H9 (cell line): ENCODE measurements around the gene CYP19A1. TPM values are rescaled to one million over a fixed set of nuclear protein-coding genes. Genes with fewer than 3 reads are reported as not detected.

Experiments used
- DNase-seq: peaks from one replicate; pipeline ENCODE4 v3.0.0-alpha.2; 2017
- H2AFZ ChIP-seq: one replicate; pipeline ENCODE4 v1.6.1; 2013; ENCODE audit warnings: mild to moderate bottlenecking, low read length, control low read depth, moderate library complexity
- H2AK5ac ChIP-seq: 2 replicates; pipeline ENCODE4 v1.6.1; 2013; ENCODE audit warnings: low read length, control low read depth, mixed read lengths; ENCODE audit not compliant: insufficient read length
- H2BK120ac ChIP-seq: one replicate; pipeline ENCODE4 v1.6.1; 2013; ENCODE audit warnings: low read depth, mild to moderate bottlenecking, low read length, control low read depth, inconsistent platforms; ENCODE audit not compliant: poor library complexity, severe bottlenecking
- H2BK12ac ChIP-seq: 2 replicates; pipeline ENCODE4 v1.6.1; 2013; ENCODE audit warnings: low read length, control low read depth, mixed read lengths, low read depth; ENCODE audit not compliant: insufficient read length
- H2BK15ac ChIP-seq: 2 replicates; pipeline ENCODE4 v1.6.1; 2013; ENCODE audit warnings: low read depth, low read length, control low read depth
- H2BK20ac ChIP-seq: one replicate; pipeline ENCODE4 v1.6.1; 2013; ENCODE audit warnings: low read depth, mild to moderate bottlenecking, low read length, control low read depth, inconsistent platforms; ENCODE audit not compliant: poor library complexity, severe bottlenecking
- H2BK5ac ChIP-seq: 2 replicates; pipeline ENCODE4 v1.6.1; 2013; ENCODE audit warnings: low read length, control low read depth, mixed read lengths; ENCODE audit not compliant: insufficient read length
- H3K14ac ChIP-seq: 2 replicates; pipeline ENCODE4 v1.6.1; 2013; ENCODE audit warnings: low read length, control low read depth; ENCODE audit not compliant: insufficient read depth
- H3K18ac ChIP-seq: 2 replicates; pipeline ENCODE4 v1.6.1; 2013; ENCODE audit warnings: low read depth, mild to moderate bottlenecking, mixed read lengths, low read length, control low read depth; ENCODE audit not compliant: insufficient read length
- H3K23ac ChIP-seq: 2 replicates; pipeline ENCODE4 v1.6.1; 2013; ENCODE audit warnings: low read length, control low read depth, mixed read lengths, low read depth; ENCODE audit not compliant: insufficient read length
- H3K23me2 ChIP-seq: 2 replicates; pipeline ENCODE4 v1.6.1; 2013; ENCODE audit warnings: low read depth, mild to moderate bottlenecking, mixed read lengths, low read length, control low read depth; ENCODE audit not compliant: insufficient read length, poor library complexity, severe bottlenecking
- H3K27ac ChIP-seq: 2 replicates; pipeline ENCODE4 v1.5.1; 2013; ENCODE audit warnings: low read length, control low read depth, mixed read lengths, low read depth; ENCODE audit not compliant: insufficient read length
- H3K27me3 ChIP-seq: 2 replicates; pipeline ENCODE4 v1.6.1; 2013; ENCODE audit warnings: low read length, control low read depth, inconsistent platforms; ENCODE audit not compliant: insufficient read depth
- H3K4ac ChIP-seq: 2 replicates; pipeline ENCODE4 v1.6.1; 2013; ENCODE audit warnings: low read depth, mild to moderate bottlenecking, control low read depth, inconsistent platforms, low read length, moderate library complexity
- H3K4me1 ChIP-seq: 2 replicates; pipeline ENCODE4 v1.6.1; 2013; ENCODE audit warnings: low read length, control low read depth, inconsistent platforms; ENCODE audit not compliant: insufficient read depth
- H3K4me2 ChIP-seq: 2 replicates; pipeline ENCODE4 v1.6.1; 2013; ENCODE audit warnings: low read length, control low read depth, mixed read lengths; ENCODE audit not compliant: insufficient read length, insufficient read depth
- H3K56ac ChIP-seq: 2 replicates; pipeline ENCODE4 v1.6.1; 2013; ENCODE audit warnings: low read depth, mild to moderate bottlenecking, mixed read lengths, low read length, control low read depth; ENCODE audit not compliant: insufficient read length
- H3K79me1 ChIP-seq: 2 replicates; pipeline ENCODE4 v1.6.1; 2013; ENCODE audit warnings: low read depth, mild to moderate bottlenecking, moderate library complexity, low read length, control low read depth, inconsistent platforms; ENCODE audit not compliant: insufficient read depth, poor library complexity, severe bottlenecking
- H3K79me2 ChIP-seq: 2 replicates; pipeline ENCODE4 v1.6.1; 2013; ENCODE audit warnings: low read length, control low read depth, inconsistent platforms; ENCODE audit not compliant: insufficient read depth
- H3K9ac ChIP-seq: 2 replicates; pipeline ENCODE4 v1.6.1; 2013; ENCODE audit warnings: low read length, control low read depth, mixed read lengths; ENCODE audit not compliant: insufficient read length; ENCODE audit errors: extremely low read depth
- H3K9me3 ChIP-seq: one replicate; pipeline ENCODE4 v1.6.1; 2013; ENCODE audit warnings: low read depth, low read length, inconsistent platforms; ENCODE audit not compliant: control insufficient read depth
- H3T11ph ChIP-seq: one replicate; pipeline ENCODE4 v1.6.1; 2013; ENCODE audit warnings: mild to moderate bottlenecking, low read length, control low read depth, inconsistent platforms
- H4K20me1 ChIP-seq: one replicate; pipeline ENCODE4 v1.6.1; 2013; ENCODE audit not compliant: control insufficient read depth, insufficient read length, insufficient read depth
- H4K5ac ChIP-seq: 2 replicates; pipeline ENCODE4 v1.6.1; 2013; ENCODE audit warnings: low read depth, mild to moderate bottlenecking, mixed read lengths, low read length, control low read depth; ENCODE audit not compliant: insufficient read length
- H4K8ac ChIP-seq: replicated peaks from 2 replicates; pipeline ENCODE4 v1.6.1; 2013; ENCODE audit warnings: low read length, control low read depth, mixed read lengths, low read depth; ENCODE audit not compliant: insufficient read length
- H4K91ac ChIP-seq: 2 replicates; pipeline ENCODE4 v1.6.1; 2013; ENCODE audit warnings: low read depth, mild to moderate bottlenecking, moderate library complexity, mixed read lengths, low read length, control low read depth; ENCODE audit not compliant: insufficient read length
- H3K27ac Mint-ChIP-seq, 3 experiments: 2 replicates in 2 of 3; 3 replicates in 1 of 3; pipeline ENCODE4 v1.8.0; 2020 to 2021; ENCODE audit warnings: mixed read lengths in 3 of 3, mild to moderate bottlenecking in 1 of 3, moderate library complexity in 1 of 3
- H3K27me3 Mint-ChIP-seq: 2 replicates; pipeline ENCODE4 v1.8.0; 2021; ENCODE audit warnings: low read depth, mild to moderate bottlenecking, moderate library complexity, mixed read lengths
- H3K36me3 Mint-ChIP-seq, 3 experiments: 2 replicates in 2 of 3; 3 replicates in 1 of 3; pipeline ENCODE4 v1.8.0; 2020 to 2021; ENCODE audit warnings: low read depth in 3 of 3, mixed read lengths in 3 of 3; ENCODE audit not compliant: insufficient read depth in 1 of 3
- H3K4me1 Mint-ChIP-seq, 2 experiments: 2 replicates each; pipeline ENCODE4 v1.8.0; 2020; ENCODE audit warnings: mixed read lengths in 2 of 2
- H3K4me3 Mint-ChIP-seq, 2 experiments: 2 replicates in 1 of 2; 3 replicates in 1 of 2; pipeline ENCODE4 v1.8.0; 2020 to 2021; ENCODE audit warnings: mild to moderate bottlenecking in 2 of 2, mixed read lengths in 2 of 2, moderate library complexity in 1 of 2
- H3K9me3 Mint-ChIP-seq, 2 experiments: 2 replicates in 1 of 2; 3 replicates in 1 of 2; pipeline ENCODE4 v1.8.0; 2020; ENCODE audit warnings: mild to moderate bottlenecking in 2 of 2, mixed read lengths in 2 of 2, moderate library complexity in 1 of 2
- CTCF ChIP-seq: fragments of 200-600 bp; sonication (generic); conservative IDR thresholded peaks from 3 replicates; pipeline ENCODE4 v1.8.0; 2021; ENCODE audit warnings: antibody characterized with exemption, mild to moderate bottlenecking
- WGBS: extraction: QIAGEN DNeasy Blood & Tissue Kit; methylation state at CpG from one replicate; pipeline ENCODE4 v1.1.7; 2013; ENCODE audit warnings: missing lambda C conversion rate, low lambda C conversion rate, mixed read lengths; ENCODE audit not compliant: insufficient read length; ENCODE audit errors: extremely low coverage; 5-methylcytosine and 5-hydroxymethylcytosine counted together
- total RNA-seq: library from RNA; stranded (reverse); gene quantifications from 2 replicates; pipeline ENCODE4 v1.2.1, GENCODE V29; 2021

The CYP19A1 gene
- total RNA-seq, 1 experiment from 2014 or later = not detected

DNA sequence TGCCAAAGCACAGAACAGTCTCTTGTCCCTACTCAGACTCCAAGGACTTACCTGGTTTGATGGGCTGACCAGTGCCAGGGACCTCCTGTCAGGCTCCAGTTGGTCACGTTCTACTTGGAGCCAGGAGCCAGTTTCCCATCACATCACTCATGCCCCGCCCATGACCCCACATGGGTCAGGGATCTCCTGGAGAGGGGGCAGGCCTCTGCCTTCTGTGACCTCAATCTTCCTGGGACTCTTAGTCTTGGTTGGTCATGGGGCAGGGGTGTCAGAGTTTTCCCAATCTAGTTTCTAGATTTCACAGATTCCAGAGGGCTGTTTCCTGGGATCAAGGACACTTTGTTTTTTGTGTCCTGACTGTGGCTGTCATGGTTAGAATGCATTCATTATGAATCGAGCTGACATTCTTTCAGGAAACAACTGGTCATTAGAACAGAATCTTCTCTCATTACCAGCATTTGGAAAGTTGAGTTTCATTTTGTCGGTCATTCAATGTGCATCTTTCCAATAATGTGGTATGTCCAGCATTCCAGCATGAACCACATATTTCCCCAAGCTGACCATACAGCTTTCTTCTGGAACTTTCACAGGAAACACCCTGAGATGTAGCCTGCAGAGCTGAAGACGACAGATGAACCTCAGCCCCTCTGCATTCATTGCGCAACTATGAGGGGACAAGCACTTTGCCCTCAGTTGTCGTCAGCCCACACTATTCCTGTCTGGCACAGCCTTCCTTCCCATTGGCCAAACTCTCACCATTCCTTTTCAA, 19.8 kb downstream of the CYP19A1 start:
- Histone ChIP-seq H2BK5ac (no peak overlapping the region), H3K79me1 (no peaks in the 10 kb centered on the region)
- WGBS = no CpG with 5 or more reads among the region's 7 CpGs

More for the DNA sequence above, 19.8 kb downstream of the CYP19A1 start:
- no peak overlapping the region for H2BK20ac ChIP-seq
- no peak overlapping the region for H3K27ac Mint-ChIP-seq
- no peak overlapping the region for H3K18ac ChIP-seq
- no peak overlapping the region for H4K91ac ChIP-seq
- no peak overlapping the region for H3K4me2 ChIP-seq
- H4K20me1 ChIP-seq = no peaks in the 10 kb centered on the region
- no peak overlapping the region for H2BK12ac ChIP-seq
- no peak overlapping the region for H3K14ac ChIP-seq
- H3K9me3 Mint-ChIP-seq = no peaks in the 10 kb centered on the region; a peak in 1 of 5 replicates
- H3K27me3 Mint-ChIP-seq = peaks cover 1% of the 10 kb centered on the region; the same call in 1 of the 2 replicates
- no peaks in the 10 kb centered on the region for H3K27me3 ChIP-seq
- H3K4ac ChIP-seq = no peak overlapping the region
- no peaks in the 10 kb centered on the region for H3K23me2 ChIP-seq
- no peak for TF ChIP-seq CTCF
- H3K36me3 Mint-ChIP-seq = no peaks in the 10 kb centered on the region
- H4K8ac ChIP-seq = no peak overlapping the region
- H3K23ac ChIP-seq = no peak overlapping the region
- H2BK15ac ChIP-seq = no peak overlapping the region
- H3K4me1 Mint-ChIP-seq = no peaks in the 10 kb centered on the region
- H3K56ac ChIP-seq = no peak overlapping the region
- H3K4me3 Mint-ChIP-seq = no peak overlapping the region
- no peak overlapping the region for H2AK5ac ChIP-seq
- H3K79me2 ChIP-seq = no peaks in the 10 kb centered on the region
- DNase-seq = no peak
- H2BK120ac ChIP-seq = no peak overlapping the region
- no peak overlapping the region for H3K9ac ChIP-seq
- H3K9me3 ChIP-seq = no peaks in the 10 kb centered on the region
- no peak overlapping the region for H2AFZ ChIP-seq
- no peak overlapping the region for H4K5ac ChIP-seq
- no peak overlapping the region for H3T11ph ChIP-seq
- H3K27ac ChIP-seq = no peak overlapping the region
- no peaks in the 10 kb centered on the region for H3K4me1 ChIP-seq
